HUES48 (cell line): ENCODE measurements around the gene DDX5.

ENCODE experiments used
- H3K27ac ChIP-seq: one replicate; pipeline ENCODE4 v1.7.0; 2013; ENCODE audit warnings: low read depth, low read length, inconsistent platforms
- H3K27me3 ChIP-seq: 2 replicates; pipeline ENCODE4 v1.6.1; 2013; ENCODE audit warnings: mild to moderate bottlenecking, low read length; ENCODE audit not compliant: control insufficient read depth, insufficient read depth
- H3K36me3 ChIP-seq: 2 replicates; pipeline ENCODE4 v1.6.1; 2013; ENCODE audit warnings: low read length; ENCODE audit not compliant: control insufficient read depth, insufficient read depth
- H3K4me1 ChIP-seq: 2 replicates; pipeline ENCODE4 v1.6.1; 2013; ENCODE audit warnings: mild to moderate bottlenecking, low read length; ENCODE audit not compliant: control insufficient read depth, insufficient read depth
- H3K4me3 ChIP-seq: 2 replicates; pipeline ENCODE4 v1.5.1; 2013; ENCODE audit warnings: mild to moderate bottlenecking, low read depth, low read length
- H3K9ac ChIP-seq: 2 replicates; pipeline ENCODE4 v1.6.1; 2013; ENCODE audit warnings: mild to moderate bottlenecking, low read depth, low read length, moderate library complexity
- H3K9me3 ChIP-seq: 2 replicates; pipeline ENCODE4 v1.6.1; 2013; ENCODE audit warnings: low read length; ENCODE audit not compliant: control insufficient read depth, insufficient read depth

Gene DDX5

DNA sequence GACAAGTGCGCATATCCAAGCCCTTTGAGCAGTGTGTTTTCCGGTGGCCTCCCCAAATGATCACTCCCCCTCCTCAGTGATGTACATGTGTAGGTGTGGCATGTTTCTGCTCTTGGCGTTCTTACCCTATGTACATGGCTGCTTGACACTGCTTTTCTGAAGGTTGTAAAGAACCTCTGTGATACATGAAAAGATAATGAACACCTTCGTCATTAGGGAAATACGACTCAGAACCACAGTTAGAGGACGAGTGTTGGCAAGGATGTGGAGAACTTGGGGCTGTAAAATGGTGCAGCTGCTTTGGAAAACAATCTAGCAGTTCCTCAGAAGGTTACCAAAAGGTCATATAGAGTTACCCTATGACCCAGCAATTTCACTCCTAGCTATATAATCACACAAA, 29.3 kb upstream of the DDX5 start:
- Histone ChIP-seq H3K27me3 (no peaks in the 10 kb centered on the region), H3K9me3 (no peaks in the 10 kb centered on the region), H3K36me3 (peaks cover 81% of the 10 kb centered on the region), H3K9ac (no peak overlapping the region), H3K4me3 (no peak overlapping the region), H3K4me1 (no peaks in the 10 kb centered on the region), H3K27ac (no peak overlapping the region)

DNA sequence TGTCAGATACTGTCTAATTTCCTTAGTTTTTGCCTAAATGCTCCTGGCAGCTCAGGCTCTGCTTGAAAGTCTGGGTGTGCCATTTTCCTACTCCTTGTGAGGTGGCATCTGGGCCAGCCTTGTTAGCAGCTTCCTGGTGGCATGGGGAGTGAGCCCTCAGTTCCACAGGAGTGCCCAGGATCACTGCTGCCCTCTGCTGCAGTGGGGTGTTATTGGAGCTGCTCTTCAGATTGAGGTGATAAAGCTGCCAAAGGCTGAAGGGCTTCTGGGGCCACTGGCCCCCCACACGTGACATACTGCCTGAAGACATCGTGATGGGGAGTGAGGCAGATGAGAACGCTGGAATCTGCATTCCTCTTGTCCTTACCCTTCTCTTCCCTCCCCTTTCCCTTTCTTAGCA, 28.1 kb upstream of the DDX5 start:
- peaks cover 90% of the 10 kb centered on the region for H3K36me3 ChIP-seq

DNA sequence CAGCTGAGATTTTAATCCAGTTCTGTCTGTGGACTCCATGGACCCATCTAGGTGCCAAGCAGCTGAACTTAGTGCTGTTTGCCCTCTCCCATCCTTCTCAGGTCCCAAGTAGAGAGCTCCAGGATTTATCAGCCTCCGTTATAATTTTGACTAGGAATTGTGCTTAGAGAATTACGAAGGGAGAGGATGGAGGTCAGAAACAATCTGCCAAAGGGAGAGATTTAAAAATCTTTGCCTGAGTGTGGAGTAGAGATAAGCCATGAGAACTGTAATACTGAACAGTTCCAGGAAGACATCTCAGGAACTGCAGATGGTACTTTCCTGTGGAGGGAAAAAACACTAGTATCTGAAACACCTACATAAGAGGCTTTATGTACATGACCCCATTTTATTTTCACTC, 27.7 kb upstream of the DDX5 start:
- Histone ChIP-seq H3K36me3 (peaks cover 94% of the 10 kb centered on the region), H3K9me3 (no peaks in the 10 kb centered on the region), H3K4me1 (no peaks in the 10 kb centered on the region), H3K27ac (no peak overlapping the region), H3K27me3 (no peaks in the 10 kb centered on the region), H3K9ac (no peak overlapping the region), H3K4me3 (no peak overlapping the region)

More for the DNA sequence above, 28.1 kb upstream of the DDX5 start:
- Histone ChIP-seq H3K9ac (no peak overlapping the region), H3K27ac (no peak overlapping the region), H3K4me3 (no peak overlapping the region), H3K27me3 (no peaks in the 10 kb centered on the region), H3K9me3 (no peaks in the 10 kb centered on the region), H3K4me1 (no peaks in the 10 kb centered on the region)

DNA sequence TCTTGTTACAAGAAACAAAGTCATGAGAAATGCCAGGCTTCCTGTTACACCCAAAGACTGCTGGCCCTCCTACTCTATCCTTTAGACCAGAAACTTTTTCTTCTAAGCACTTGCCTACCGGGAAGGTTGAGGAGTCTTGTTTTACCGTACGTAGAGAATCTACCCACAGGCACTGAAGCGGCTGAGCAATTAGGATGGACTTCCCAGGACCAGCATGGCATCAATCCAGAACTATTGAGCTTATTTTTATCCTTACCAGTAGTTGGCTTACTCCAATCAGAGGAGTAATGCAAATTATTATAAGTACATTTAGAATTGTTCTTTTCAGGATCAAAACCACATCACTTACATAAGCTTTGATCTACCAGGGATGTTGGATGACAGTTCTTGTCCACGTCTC, 26.3 kb upstream of the DDX5 start:
- peaks cover 100% of the 10 kb centered on the region for H3K36me3 ChIP-seq
- H3K4me1 ChIP-seq, result no peaks in the 10 kb centered on the region
- H3K4me3 ChIP-seq, result no peak overlapping the region
- no peak overlapping the region for H3K9ac ChIP-seq
- no peaks in the 10 kb centered on the region for H3K9me3 ChIP-seq
- no peak overlapping the region for H3K27ac ChIP-seq
- H3K27me3 ChIP-seq, result no peaks in the 10 kb centered on the region

DNA sequence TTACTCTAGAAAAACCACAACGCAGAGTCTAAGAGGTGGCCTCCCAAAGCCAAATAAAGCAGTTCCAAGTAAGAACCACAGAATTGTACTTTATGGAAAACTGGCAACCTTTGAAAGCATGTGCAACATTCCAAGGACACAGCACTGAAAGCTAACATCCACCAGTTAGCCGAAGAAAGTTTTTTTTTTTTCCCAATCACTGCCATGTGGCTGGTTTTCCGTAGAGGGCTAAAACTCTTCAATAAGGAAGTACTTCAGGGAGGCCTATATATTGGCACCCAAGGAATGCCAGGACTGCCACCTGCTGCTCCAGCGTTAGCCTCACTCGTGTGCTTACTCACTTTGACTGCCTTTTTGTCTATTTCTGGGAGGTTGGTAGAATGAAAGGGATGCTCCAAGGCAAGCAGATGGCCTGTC, 25.9 kb upstream of the DDX5 start:
- H3K9me3 ChIP-seq, result no peaks in the 10 kb centered on the region
- H3K27ac ChIP-seq, result no peak overlapping the region

DNA sequence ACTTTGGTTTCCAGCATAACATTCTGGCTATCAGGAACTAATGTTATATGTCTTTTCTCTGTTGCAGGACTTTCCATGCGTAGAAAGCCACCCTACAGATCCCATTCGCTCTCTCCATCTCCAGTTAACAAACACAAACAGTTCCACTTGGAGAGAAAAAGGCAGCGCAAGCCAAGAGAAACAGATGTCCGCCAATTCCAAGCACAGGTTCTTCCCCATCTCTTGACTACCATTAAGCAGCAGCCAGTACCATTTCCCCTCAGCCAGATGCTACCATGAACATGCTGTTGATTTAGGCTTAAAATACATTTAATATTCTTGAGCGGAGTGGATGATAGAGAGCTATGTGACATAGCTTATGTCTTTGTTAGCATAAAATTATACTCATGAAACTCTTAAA, 23.1 kb upstream of the DDX5 start:
- no peaks in the 10 kb centered on the region for H3K27me3 ChIP-seq
- H3K9me3 ChIP-seq, result no peaks in the 10 kb centered on the region
- H3K4me1 ChIP-seq, result no peaks in the 10 kb centered on the region
- no peak overlapping the region for H3K9ac ChIP-seq
- H3K36me3 ChIP-seq, result peaks cover 99% of the 10 kb centered on the region
- no peak overlapping the region for H3K27ac ChIP-seq
- H3K4me3 ChIP-seq, result no peak overlapping the region

More for the DNA sequence above, 25.9 kb upstream of the DDX5 start:
- Histone ChIP-seq H3K36me3 (peaks cover 100% of the 10 kb centered on the region), H3K4me1 (no peaks in the 10 kb centered on the region), H3K4me3 (no peak overlapping the region), H3K27me3 (no peaks in the 10 kb centered on the region), H3K9ac (no peak overlapping the region)

DNA sequence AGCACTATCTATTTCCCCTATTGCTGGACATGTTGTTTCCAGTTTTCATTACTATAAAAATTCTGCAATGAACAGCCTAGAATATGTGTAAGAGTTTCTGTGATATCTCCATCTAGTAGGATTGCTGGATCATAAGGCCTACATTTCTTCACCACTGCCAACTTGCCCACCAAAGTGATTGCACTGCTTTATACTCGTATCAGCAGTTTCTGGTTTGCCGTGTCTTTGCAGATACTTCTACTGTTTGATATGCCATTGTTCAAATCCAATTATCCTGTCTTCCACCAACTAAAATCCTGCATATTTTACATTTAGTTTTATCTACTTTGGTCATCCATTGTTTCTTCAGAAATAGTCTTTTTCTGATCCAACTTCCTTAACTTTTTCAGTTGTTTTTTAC, 21.8 kb upstream of the DDX5 start:
- Histone ChIP-seq H3K9ac (no peak overlapping the region), H3K27me3 (no peaks in the 10 kb centered on the region), H3K27ac (no peak overlapping the region), H3K9me3 (no peaks in the 10 kb centered on the region), H3K4me3 (no peak overlapping the region), H3K36me3 (peaks cover 99% of the 10 kb centered on the region), H3K4me1 (no peaks in the 10 kb centered on the region)

DNA sequence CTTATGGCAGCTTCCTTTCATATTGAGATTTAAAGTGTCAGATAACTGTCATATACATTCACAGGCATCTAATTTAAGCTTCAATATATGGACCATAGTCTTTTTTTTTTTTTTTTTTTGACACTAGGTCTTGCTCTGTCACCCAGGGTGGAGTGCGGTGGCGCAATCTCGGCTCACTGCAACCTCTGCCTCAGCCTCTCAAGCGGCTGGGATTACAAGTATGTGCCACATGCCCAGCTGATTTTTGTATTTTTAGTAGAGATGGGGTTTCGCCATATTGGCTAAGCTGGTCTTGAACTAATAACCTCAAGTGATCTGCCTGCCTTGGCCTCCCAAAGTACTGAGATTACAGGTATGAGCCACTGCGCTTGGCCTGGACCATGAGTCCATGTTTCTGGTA, 14.3 kb upstream of the DDX5 start:
- H3K4me3 ChIP-seq, result no peak overlapping the region
- H3K27ac ChIP-seq, result no peak overlapping the region
- H3K4me1 ChIP-seq, result no peaks in the 10 kb centered on the region
- peaks cover 96% of the 10 kb centered on the region for H3K36me3 ChIP-seq
- H3K9ac ChIP-seq, result no peak overlapping the region
- no peaks in the 10 kb centered on the region for H3K9me3 ChIP-seq
- H3K27me3 ChIP-seq, result no peaks in the 10 kb centered on the region

DNA sequence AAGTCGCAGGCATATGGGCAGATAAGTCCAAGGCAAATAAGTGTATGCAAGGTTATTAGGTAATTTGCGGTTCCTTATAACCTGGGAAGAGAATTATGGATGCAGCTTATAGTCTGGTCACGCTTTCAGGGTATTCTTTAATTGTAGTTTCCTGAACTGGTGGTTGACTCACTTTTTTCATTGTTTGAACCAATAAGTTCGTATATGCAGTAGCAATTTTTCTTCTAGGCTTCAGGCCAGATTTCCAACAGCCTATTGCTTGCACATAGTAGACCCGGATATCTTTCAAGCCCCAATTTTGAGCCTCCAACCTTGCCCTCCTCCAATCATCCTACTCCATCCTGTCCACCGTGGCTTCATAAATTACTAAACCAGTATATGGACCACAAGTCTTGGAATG, 13.5 kb upstream of the DDX5 start:
- no peak overlapping the region for H3K4me3 ChIP-seq
- H3K4me1 ChIP-seq, result no peaks in the 10 kb centered on the region
- H3K9ac ChIP-seq, result no peak overlapping the region
- no peaks in the 10 kb centered on the region for H3K27me3 ChIP-seq
- no peaks in the 10 kb centered on the region for H3K9me3 ChIP-seq
- H3K27ac ChIP-seq, result no peak overlapping the region
- peaks cover 96% of the 10 kb centered on the region for H3K36me3 ChIP-seq

DNA sequence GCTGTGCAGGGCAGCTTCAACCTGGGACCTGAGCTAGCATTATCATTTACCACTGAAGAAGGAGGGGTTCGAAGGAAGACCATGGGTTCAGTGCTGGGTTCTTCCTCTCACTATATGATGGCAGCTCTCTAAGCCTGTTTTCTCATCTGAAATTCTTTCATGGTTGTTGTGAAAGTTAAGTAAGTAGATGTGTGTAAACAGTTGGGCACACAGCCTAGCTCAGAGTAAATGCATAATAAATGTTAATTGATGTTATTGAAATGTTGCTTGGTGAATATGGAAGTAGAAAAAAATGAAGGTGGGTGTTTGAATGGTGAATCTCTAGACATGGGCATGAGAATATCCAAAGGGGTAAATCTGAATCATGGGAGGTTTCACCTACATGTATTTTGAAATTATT, 9.7 kb upstream of the DDX5 start:
- no peak overlapping the region for H3K4me3 ChIP-seq
- no peak overlapping the region for H3K9ac ChIP-seq
- H3K9me3 ChIP-seq, result no peaks in the 10 kb centered on the region
- H3K27me3 ChIP-seq, result no peaks in the 10 kb centered on the region
- H3K27ac ChIP-seq, result no peak overlapping the region
- H3K36me3 ChIP-seq, result peaks cover 95% of the 10 kb centered on the region
- no peaks in the 10 kb centered on the region for H3K4me1 ChIP-seq

DNA sequence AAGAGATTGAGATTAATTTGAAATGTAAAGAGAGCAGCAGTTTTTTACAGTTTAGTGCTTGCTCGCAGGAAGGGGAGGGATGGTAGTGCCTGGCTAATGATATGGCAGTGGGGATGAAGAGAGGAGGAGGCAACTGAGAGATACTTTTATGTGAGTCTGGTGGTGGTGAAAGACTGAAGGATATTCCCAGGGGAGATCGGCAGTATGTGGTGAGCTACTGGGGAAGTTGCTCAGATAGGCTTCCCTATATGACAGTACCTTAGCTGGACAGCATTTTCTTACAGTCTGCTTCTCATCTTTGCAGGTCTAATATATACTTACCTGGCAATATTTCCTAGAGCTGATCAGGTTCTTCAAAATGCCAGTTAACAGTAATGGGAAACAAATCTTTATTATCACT, 9.3 kb upstream of the DDX5 start:
- no peaks in the 10 kb centered on the region for H3K27me3 ChIP-seq
- no peak overlapping the region for H3K4me3 ChIP-seq
- H3K9ac ChIP-seq, result no peak overlapping the region
- no peaks in the 10 kb centered on the region for H3K4me1 ChIP-seq
- H3K36me3 ChIP-seq, result peaks cover 95% of the 10 kb centered on the region
- no peak overlapping the region for H3K27ac ChIP-seq
- H3K9me3 ChIP-seq, result no peaks in the 10 kb centered on the region

DNA sequence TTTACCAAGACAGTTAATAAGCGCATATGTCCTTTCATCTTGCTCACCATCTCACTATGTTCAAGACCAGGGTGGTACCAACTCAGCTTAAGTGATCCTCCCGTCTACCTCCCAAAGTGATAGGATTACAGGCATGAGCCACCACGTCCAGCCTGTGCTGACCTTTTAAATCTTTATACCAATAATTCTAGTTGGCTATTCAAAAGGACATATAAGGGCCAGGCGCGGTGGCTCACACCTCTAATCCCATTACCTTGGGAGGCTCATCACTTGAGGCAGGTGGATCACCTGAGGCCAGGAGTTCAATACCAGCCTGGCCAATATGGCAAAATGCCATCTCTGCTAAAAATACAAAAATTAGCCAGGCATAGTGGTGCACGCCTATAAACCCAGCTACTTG, 3.1 kb upstream of the DDX5 start:
- Histone ChIP-seq H3K4me1 (peaks cover 10% of the 10 kb centered on the region; the same call in 1 of the 2 replicates), H3K9ac (no peak overlapping the region), H3K27me3 (no peaks in the 10 kb centered on the region), H3K36me3 (peaks cover 66% of the 10 kb centered on the region), H3K27ac (no peak overlapping the region), H3K9me3 (no peaks in the 10 kb centered on the region), H3K4me3 (no peak overlapping the region)
